SU-DHL-6 (cell line): Measurements from ENCODE around the gene KCNT2.

ENCODE experiments used
- H2AFZ ChIP-seq: fragments of 200-600 bp; sonication (generic); 2 replicates; pipeline ENCODE4 v1.6.1; 2014; ENCODE audit warnings: low read depth, mild to moderate bottlenecking, moderate library complexity, mixed read lengths, antibody characterized with exemption, low read length; ENCODE audit not compliant: severe bottlenecking
- H3F3A ChIP-seq: fragments of 200-600 bp; shearing (Covaris generic); 2 replicates; pipeline ENCODE4 v1.6.0; 2016; ENCODE audit warnings: antibody characterized with exemption, mild to moderate bottlenecking; ENCODE audit not compliant: insufficient read depth
- H3K27ac ChIP-seq: fragments of 200-600 bp; sonication (generic); 2 replicates; pipeline ENCODE4 v1.5.1; 2016; ENCODE audit warnings: low read depth, mild to moderate bottlenecking, low read length, moderate library complexity, mixed read lengths
- H3K27me3 ChIP-seq: fragments of 200-600 bp; sonication (generic), shearing (Covaris generic); 2 replicates; pipeline ENCODE4 v1.6.0; 2014; ENCODE audit warnings: mild to moderate bottlenecking, low read length
- H3K36me3 ChIP-seq: fragments of 200-600 bp; sonication (generic); 2 replicates; pipeline ENCODE4 v1.6.1; 2014; ENCODE audit warnings: mild to moderate bottlenecking, low read length, mixed read lengths
- H3K4me2 ChIP-seq: fragments of 300-600, 200-600 bp; shearing (Covaris generic), sonication (generic); 2 replicates; pipeline ENCODE4 v1.6.0; 2014; ENCODE audit warnings: low read length, low read depth, mild to moderate bottlenecking; ENCODE audit not compliant: poor library complexity, severe bottlenecking
- H3K4me3 ChIP-seq: fragments of 200-600 bp; sonication (generic); 2 replicates; pipeline ENCODE4 v1.5.1; 2014; ENCODE audit warnings: antibody characterized with exemption, low read length, mild to moderate bottlenecking, mixed read lengths; ENCODE audit not compliant: insufficient read depth, poor library complexity, severe bottlenecking
- H3K79me2 ChIP-seq: fragments of 200-600 bp; sonication (generic); 2 replicates; pipeline ENCODE4 v1.6.1; 2014; ENCODE audit warnings: mild to moderate bottlenecking, low read length, moderate library complexity; ENCODE audit not compliant: insufficient read depth
- H3K9ac ChIP-seq: fragments of 200-600 bp; sonication (generic); 2 replicates; pipeline ENCODE4 v1.7.0; 2014; ENCODE audit warnings: mild to moderate bottlenecking, low read length
- H3K9me2 ChIP-seq: fragments of 200-600 bp; sonication (generic); replicated peaks from 2 replicates; pipeline ENCODE4 v1.6.1; 2014; ENCODE audit warnings: low read length; ENCODE audit not compliant: insufficient read depth
- H3K9me3 ChIP-seq: fragments of 200-600 bp; sonication (generic); 2 replicates; pipeline ENCODE4 v1.6.1; 2014; ENCODE audit warnings: low read length, mixed read lengths; ENCODE audit not compliant: insufficient read depth
- H4K20me1 ChIP-seq: fragments of 200-600 bp; sonication (generic); 2 replicates; pipeline ENCODE4 v1.6.1; 2014; ENCODE audit warnings: low read depth, mild to moderate bottlenecking, antibody characterized with exemption, low read length, moderate library complexity, mixed read lengths
- CTCF ChIP-seq: fragments of 200-600 bp; sonication (generic); IDR thresholded peaks from one replicate; pipeline ENCODE4 v1.5.1; 2017; ENCODE audit warnings: antibody characterized with exemption, mild to moderate bottlenecking, low read length, moderate library complexity; ENCODE audit not compliant: insufficient read depth, poor library complexity, severe bottlenecking
- EZH2phosphoT487 ChIP-seq: fragments of 200-600 bp; sonication (generic), shearing (Covaris generic); conservative IDR thresholded peaks from 2 replicates; pipeline ENCODE4 v1.6.1; 2018; ENCODE audit warnings: mild to moderate bottlenecking, antibody characterized with exemption, low read length, moderate library complexity, mixed read lengths

The KCNT2 gene

GRCh38 chr1:196401891-196402290 is 206.3 kb downstream of the KCNT2 start:
- Histone ChIP-seq H3K9me2 (no peaks in the 10 kb centered on the region), H3F3A (no peaks in the 10 kb centered on the region), H3K4me2 (no peak overlapping the region), H2AFZ (no peak overlapping the region), H3K27ac (no peak overlapping the region), H3K27me3 (no peaks in the 10 kb centered on the region), H4K20me1 (no peaks in the 10 kb centered on the region), H3K79me2 (no peaks in the 10 kb centered on the region), H3K9me3 (no peaks in the 10 kb centered on the region), H3K36me3 (no peaks in the 10 kb centered on the region), H3K4me3 (no peak overlapping the region), H3K9ac (no peak overlapping the region)
- TF ChIP-seq CTCF (no peak), EZH2phosphoT487 (no peak)

- Histone ChIP-seq H3K4me2 (no peak overlapping the region), H2AFZ (no peak overlapping the region), H3K36me3 (no peaks in the 10 kb centered on the region), H3K9me3 (no peaks in the 10 kb centered on the region), H3K27me3 (no peaks in the 10 kb centered on the region), H3K4me3 (no peak overlapping the region), H3K9ac (no peak overlapping the region), H3K9me2 (no peaks in the 10 kb centered on the region), H3K79me2 (no peaks in the 10 kb centered on the region), H3F3A (no peaks in the 10 kb centered on the region), H3K27ac (no peak overlapping the region), H4K20me1 (no peaks in the 10 kb centered on the region)
- TF ChIP-seq EZH2phosphoT487 (no peak), CTCF (no peak)
These were observed 206.8 kb downstream of the KCNT2 start for GRCh38 chr1:196401452-196401833.

- Histone ChIP-seq H3K4me2 (no peak overlapping the region), H2AFZ (no peak overlapping the region), H3F3A (no peaks in the 10 kb centered on the region), H3K36me3 (no peaks in the 10 kb centered on the region), H3K79me2 (no peaks in the 10 kb centered on the region), H3K27ac (no peak overlapping the region), H4K20me1 (no peaks in the 10 kb centered on the region), H3K9me3 (no peaks in the 10 kb centered on the region), H3K27me3 (no peaks in the 10 kb centered on the region), H3K9me2 (no peaks in the 10 kb centered on the region), H3K9ac (no peak overlapping the region), H3K4me3 (no peak overlapping the region)
- TF ChIP-seq EZH2phosphoT487: no peak
- TF ChIP-seq CTCF: no peak
These were observed 207.5 kb downstream of the KCNT2 start for GRCh38 chr1:196400478-196401451.
